GM23248 (cell line): Measurements from ENCODE around the gene SERP2.

Source experiments
- EZH2 ChIP-seq: fragments of 200-600 bp; sonication (generic); IDR thresholded peaks from 2 replicates; pipeline ENCODE4 v1.6.1; 2018; ENCODE audit warnings: antibody characterized with exemption, mild to moderate bottlenecking; ENCODE audit not compliant: insufficient read depth, poor library complexity, severe bottlenecking
- EZH2phosphoT487 ChIP-seq: fragments of 200-600 bp; sonication (generic); IDR thresholded peaks from 2 replicates; pipeline ENCODE4 v1.6.1; 2018; ENCODE audit warnings: antibody characterized with exemption, moderate library complexity, mild to moderate bottlenecking, low read depth; ENCODE audit not compliant: insufficient read depth

DNA sequence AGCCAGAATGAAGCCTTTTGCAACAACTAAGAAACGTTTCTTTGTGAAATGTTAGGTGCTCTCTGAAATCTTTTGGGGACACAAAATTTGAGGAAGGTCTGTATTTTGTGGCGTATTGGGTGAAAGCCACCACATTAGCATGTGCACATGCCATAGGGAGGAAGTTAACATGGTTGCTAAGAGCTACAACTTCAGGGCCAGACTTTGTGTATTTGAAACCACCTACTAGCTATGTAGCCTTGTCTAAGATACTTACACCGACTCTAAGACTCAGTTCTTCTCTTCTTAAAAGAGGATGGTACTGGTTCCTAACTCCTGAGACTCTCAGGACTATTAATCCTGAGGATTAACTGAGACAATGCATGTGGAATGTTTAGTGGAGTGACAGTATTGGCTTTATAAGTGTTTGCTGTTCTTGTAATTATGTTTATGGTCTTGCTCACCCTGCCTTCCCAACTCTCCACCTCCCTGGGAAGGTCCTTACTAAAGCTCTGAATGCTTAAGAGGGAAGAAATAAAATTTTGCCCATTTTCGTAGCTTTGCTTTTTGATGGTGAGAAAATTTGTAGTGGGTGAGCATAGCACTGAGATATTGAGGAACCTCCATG lies 15.5 kb downstream of the SERP2 start:
- TF ChIP-seq EZH2phosphoT487 (no peak), EZH2 (no peak)
